Lower leg skin (tissue), 3 donors: Measurements from ENCODE around the gene PFDN1.

Source experiments
- POLR2A ChIP-seq, 2 donors: fragments of 450-650 bp; IDR thresholded peaks; one replicate each; pipeline ENCODE4 v1.6.1; 2016 to 2017; ENCODE audit warnings: antibody characterized with exemption in 2 of 2, mild to moderate bottlenecking in 1 of 2, moderate library complexity in 1 of 2
- TF ChIP-seq, protein P1 (sequence below), 3 donors: fragments of 450-650 bp; IDR thresholded peaks; one replicate each; pipeline ENCODE4 v1.5.1; 2016; ENCODE audit warnings: antibody characterized with exemption in 3 of 3, mild to moderate bottlenecking in 3 of 3, moderate library complexity in 2 of 3

DNA sequence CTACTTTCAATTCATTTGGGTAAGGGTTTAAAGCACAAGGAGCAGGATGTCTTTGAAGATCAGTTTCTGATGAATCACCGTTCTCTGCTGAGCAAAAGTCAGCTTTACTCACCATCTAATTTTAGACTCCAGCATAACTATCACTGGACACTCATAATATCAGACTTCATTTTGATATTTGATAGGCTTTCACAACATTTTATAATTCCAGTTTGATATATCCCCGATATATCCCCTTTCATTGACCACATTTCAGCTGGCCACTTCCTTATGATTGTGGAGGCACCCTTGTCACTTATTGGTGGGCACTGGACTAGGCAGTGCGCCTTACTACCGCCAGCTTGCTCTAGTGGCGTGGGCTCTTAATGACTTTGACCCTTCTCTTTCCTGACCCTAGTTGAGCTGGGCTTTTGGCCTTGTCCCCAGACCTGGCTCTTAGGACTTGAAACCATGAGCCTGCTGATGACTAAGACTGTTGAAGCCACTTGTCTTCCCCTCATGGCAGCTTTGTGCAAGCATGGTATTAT is 81.1 kb downstream of the PFDN1 start:
- TF ChIP-seq POLR2A (IDR thresholded peaks at IDR 0.05), result no peak
- TF ChIP-seq, protein P1, sequence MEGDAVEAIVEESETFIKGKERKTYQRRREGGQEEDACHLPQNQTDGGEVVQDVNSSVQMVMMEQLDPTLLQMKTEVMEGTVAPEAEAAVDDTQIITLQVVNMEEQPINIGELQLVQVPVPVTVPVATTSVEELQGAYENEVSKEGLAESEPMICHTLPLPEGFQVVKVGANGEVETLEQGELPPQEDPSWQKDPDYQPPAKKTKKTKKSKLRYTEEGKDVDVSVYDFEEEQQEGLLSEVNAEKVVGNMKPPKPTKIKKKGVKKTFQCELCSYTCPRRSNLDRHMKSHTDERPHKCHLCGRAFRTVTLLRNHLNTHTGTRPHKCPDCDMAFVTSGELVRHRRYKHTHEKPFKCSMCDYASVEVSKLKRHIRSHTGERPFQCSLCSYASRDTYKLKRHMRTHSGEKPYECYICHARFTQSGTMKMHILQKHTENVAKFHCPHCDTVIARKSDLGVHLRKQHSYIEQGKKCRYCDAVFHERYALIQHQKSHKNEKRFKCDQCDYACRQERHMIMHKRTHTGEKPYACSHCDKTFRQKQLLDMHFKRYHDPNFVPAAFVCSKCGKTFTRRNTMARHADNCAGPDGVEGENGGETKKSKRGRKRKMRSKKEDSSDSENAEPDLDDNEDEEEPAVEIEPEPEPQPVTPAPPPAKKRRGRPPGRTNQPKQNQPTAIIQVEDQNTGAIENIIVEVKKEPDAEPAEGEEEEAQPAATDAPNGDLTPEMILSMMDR (IDR thresholded peaks at IDR 0.05), result no peak
